GM11168 (cell line): ENCODE data around the gene CAMSAP3.
"Not testable (repeated sequence)": the region's sequence is repeated elsewhere in the genome, so short reads cannot be mapped to it uniquely, and the experiment has no call there.

Experiments used
- in situ Hi-C: fragments of 300-500 bp; cut with MboI; formaldehyde crosslinking; loops from one replicate; pipeline ENCODE4 v1.12.0; 2022; ENCODE audit warnings: low sequenced_read_pairs; ENCODE audit not compliant: unreplicated experiment

Gene CAMSAP3

GRCh38 chr19:7629347-7630054 lies 33.8 kb downstream of the CAMSAP3 start, which contains the start of the genes PET100 and XAB2:
TSS of gene PET100 (plus strand) at chr19:7629793. CDS start at chr19:7629834, 41 bp downstream.
TSS of gene XAB2 (minus strand) at chr19:7629545. CDS start at chr19:7629527, 18 bp downstream.
- in situ Hi-C loops, result no loop called here

- in situ Hi-C loops, result no loop called here
Measured at GRCh38 chr19:7631577-7631976, 35.9 kb downstream of the CAMSAP3 start.

- in situ Hi-C loops, result no loop called here
Measured at GRCh38 chr19:7632340-7633203, 36.9 kb downstream of the CAMSAP3 start.

GRCh38 chr19:7633698-7634097 lies 38.0 kb downstream of the CAMSAP3 start, which contains the start of gene PCP2:
TSS of gene PCP2 (minus strand) at chr19:7633719. CDS start at chr19:7633457, 262 bp downstream.
- in situ Hi-C loops, result no loop called here

GRCh38 chr19:7635670-7636069 lies 40.0 kb downstream of the CAMSAP3 start:
- in situ Hi-C loops, result no loop called here

GRCh38 chr19:7636317-7636690 lies 40.6 kb downstream of the CAMSAP3 start:
- in situ Hi-C loops, result no loop called here

- in situ Hi-C loops, result no loop called here
Measured at GRCh38 chr19:7636691-7637373, 41.2 kb downstream of the CAMSAP3 start, which contains the start of gene STXBP2. TSS of gene STXBP2 (plus strand) at chr19:7637110. CDS start at chr19:7637150, 40 bp downstream.

- in situ Hi-C loops, result no loop called here
Measured at GRCh38 chr19:7637374-7638256, 42.0 kb downstream of the CAMSAP3 start.

GRCh38 chr19:7638802-7639465 lies 43.3 kb downstream of the CAMSAP3 start:
- in situ Hi-C loops, result no loop called here

GRCh38 chr19:7639863-7640348 lies 44.2 kb downstream of the CAMSAP3 start:
- in situ Hi-C loops, result no loop called here

GRCh38 chr19:7640803-7641202 lies 45.1 kb downstream of the CAMSAP3 start:
- in situ Hi-C loops, result no loop called here

- in situ Hi-C loops, result no loop called here
Measured at GRCh38 chr19:7641290-7642276, 45.9 kb downstream of the CAMSAP3 start.

- in situ Hi-C loops, result no loop called here
Measured at GRCh38 chr19:7642295-7643030, 46.8 kb downstream of the CAMSAP3 start.

GRCh38 chr19:7643031-7643415 lies 47.4 kb downstream of the CAMSAP3 start:
- in situ Hi-C loops, result no loop called here

- in situ Hi-C loops, result not testable (repeated sequence)
Measured at GRCh38 chr19:7643629-7644549, 48.2 kb downstream of the CAMSAP3 start.

GRCh38 chr19:7644550-7644877 lies 48.9 kb downstream of the CAMSAP3 start:
- in situ Hi-C loops, result no loop called here
